Measurements from ENCODE around the gene RNGTT.

RNGTT gene

DNA sequence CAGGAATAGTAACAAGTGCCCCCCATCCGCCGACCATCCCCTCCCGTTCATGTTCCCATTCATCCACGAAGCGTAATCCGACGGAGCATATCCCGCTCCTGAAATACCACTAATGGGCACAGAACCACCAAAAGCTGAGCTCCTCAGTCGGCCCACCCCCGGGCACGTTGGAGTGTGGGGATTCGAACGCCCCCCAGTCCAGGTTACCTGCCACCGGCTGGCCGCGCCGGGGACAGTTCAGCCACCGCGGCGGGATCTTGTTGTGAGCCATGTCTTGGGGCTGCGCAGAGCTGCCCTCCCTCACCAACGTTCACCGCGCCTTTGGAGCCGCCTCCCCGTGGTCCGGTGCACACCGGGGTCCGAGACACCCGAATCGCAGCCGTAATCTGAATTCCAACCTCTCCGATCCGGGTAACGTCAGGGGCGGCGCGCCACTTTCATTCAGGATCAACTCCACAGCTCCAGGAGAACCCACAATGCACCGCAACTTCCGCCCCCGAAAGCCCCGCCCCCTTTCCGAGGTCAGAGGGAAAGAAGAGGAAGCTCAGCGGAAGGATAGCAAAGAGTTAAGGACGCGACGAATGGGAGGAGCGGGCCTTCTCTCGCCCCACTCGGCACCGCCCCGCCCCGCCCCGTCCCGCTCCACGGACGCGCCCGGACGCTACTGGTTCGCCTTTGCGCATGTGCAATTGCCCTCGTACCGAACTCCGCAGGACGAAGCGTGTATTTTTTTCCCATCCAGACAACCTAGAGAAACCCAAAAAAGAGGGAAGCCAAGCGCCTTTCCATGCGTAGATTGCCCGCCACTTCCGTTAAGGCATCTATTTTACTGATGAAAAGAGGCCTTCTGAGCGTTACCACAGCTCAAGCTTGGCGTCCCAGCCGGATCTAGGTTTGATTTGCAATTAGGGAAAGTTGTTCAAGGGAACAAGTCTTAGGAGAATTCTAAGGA lies at the start of gene RNGTT:
RNGTT (minus strand) TSS at position 480 of the 952 bp plus-strand sequence; CDS start at position 271, 209 bp downstream.
- in situ Hi-C loops (cut with HindIII; ENCODE audit: low sequenced_read_pairs) = no loop called here

DNA sequence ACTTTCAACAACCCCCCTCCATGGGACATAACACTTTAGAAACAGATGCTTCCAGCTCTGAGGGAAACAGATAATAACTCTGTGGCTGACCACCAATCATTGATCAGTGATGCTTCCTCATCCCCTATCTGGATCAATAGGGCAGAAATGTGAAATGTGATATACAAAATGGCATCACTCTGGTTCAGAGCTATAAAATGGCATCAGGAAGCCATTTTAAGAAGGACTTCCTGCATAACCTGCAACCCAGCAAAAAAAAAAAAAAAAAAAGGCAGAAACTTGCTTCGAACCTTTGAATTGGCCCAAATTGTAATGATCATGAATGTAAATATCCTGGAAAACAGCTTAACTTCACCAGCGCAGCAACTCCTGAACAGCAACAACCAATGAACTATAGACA lies 48.0 kb upstream of the RNGTT start:
- in situ Hi-C loops (cut with HindIII; ENCODE audit: low sequenced_read_pairs) = no loop called here

DNA sequence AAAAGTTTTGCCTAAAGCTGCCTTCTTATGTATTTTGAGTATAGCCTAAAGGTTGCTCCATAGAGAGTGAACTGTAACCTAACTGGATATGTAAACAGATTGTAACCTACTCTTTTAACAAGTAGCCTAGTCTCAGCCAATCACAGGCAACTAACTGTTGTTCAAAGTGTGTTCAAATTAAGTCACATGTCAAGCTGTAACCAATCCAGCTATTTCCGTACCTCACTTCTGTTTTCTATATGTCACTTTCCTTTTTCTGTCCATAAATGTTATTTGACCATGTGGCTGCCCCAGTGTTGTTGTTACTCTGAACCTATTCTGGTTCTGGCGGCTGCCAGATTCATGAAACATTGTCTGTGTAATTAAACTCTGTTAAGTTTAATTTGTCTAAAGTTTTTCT lies 47.4 kb upstream of the RNGTT start:
- in situ Hi-C loops (cut with HindIII; ENCODE audit: low sequenced_read_pairs) = no loop called here

DNA sequence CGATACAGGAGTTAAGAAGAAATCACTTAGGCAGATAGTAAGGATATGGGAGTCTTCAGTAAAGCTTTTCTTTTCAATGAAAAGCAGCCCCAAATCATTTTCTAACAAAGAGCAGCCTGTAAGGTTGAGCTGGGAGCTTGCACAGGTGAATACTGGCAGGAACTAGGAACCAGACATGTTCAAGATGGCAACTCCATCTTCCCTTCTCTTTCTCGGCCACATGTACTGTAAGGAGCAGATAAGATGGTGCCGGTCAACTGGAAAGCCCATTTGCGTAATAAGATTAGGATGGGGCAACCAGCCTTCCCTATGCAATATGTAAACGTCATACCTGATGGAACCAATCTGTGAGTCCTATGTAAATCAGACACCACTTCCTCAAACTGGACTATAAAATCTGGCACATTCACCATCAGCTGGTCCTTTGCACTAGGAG lies 46.2 kb upstream of the RNGTT start:
- in situ Hi-C loops (cut with HindIII; ENCODE audit: low sequenced_read_pairs) = no loop called here

DNA sequence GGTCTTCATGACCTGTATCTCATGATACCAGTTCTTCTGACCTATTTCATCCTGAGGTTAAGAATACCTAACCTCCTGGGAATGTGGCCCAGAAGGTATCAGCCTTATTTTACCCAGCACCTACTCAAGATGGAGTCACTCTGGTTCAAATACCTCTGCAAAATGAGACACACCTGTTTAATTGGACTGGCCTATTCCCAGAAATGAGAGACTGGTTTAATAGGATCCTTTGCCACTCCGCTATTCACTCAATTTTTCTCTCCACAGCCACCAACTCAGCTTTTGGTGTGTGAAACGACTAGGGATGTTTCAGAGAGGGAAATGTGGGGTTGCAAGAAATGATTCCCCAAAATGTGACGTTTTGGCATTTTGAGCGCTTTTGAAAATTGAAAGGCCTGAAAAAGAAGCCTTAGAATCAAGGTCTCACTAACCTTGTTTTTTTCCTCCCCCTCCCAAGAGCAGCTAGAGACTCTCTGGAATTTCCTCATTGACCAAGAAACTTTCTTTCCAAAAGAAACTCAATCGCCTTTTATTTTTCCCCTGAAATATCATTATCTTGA lies 45.5 kb upstream of the RNGTT start:
- in situ Hi-C loops (cut with HindIII; ENCODE audit: low sequenced_read_pairs) = no loop called here

DNA sequence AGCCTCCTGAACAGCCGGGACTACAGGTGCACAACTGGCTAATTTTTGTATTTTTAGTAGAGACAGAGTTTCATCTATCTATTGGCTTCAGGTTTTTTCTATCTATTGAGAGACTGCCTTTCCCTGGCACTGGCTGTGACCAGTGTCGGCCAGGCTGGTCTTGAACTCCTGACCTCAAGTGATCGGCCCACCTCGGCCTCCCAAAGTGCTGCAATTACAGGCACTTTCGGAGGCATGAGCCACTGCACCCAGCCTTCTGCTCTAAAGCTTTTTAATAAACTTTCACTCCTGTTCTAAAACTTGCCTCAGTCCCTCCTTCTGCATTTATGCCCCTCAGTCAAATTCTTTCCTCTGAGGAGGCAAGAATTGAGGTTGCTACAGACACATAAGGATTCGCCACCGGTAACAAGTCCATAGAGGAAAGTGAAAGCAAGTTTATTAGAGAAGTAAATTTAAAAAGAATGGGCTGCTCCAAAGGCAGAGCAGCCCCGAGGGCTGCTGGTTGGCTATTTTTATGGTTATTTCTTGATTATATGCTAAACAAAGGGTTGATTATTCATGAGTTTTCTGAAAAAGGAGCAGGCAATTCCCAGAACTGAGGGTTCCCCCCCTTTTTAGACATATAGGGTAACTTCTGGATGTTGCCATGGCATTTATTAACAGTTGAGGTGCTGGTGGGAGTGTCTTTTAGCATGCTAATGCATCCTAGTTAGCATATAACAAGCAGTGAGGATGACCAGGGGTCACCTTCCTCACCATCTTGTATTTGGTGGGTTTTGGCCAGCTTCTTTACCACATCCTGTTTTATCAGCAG lies 44.8 kb upstream of the RNGTT start:
- in situ Hi-C loops (cut with HindIII; ENCODE audit: low sequenced_read_pairs) = no loop called here

DNA sequence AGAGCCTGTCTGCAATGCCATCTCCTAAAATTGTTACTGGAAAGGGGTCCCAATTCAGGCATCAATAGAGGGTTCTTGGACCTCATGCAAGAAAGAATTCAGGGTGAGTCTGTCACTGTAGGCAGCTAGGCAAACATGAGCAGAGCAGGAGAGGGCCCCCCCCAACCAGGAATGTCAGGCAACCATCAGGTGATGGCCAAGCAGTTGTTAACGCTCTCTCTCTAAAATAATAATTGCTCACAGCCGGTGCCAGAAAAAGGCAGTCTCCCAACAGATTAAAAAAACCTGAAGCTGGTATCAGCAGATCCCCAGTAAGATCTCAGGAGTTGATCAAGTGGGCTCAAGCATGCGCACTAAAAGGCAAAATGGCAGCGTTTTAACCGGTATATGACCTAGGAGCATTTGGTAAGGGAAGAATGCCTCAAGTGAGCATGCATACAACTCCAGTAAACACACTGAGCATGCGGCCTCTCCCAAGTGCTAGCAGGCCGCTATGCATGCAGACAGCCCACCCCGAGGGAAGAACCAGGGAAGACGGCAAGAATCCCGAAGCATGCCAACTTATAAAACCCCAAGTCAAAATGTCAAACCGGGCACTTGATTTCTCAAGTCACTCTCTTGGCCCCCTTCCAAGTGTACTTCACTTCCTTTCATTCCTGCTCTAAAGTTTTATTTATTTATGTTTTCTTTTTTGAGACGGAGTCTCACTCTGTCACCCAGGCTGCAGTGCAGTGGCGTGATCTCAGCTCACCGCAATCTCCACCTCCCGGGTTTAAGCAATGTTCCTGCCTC lies 44.0 kb upstream of the RNGTT start:
- in situ Hi-C loops (cut with HindIII; ENCODE audit: low sequenced_read_pairs) = no loop called here

DNA sequence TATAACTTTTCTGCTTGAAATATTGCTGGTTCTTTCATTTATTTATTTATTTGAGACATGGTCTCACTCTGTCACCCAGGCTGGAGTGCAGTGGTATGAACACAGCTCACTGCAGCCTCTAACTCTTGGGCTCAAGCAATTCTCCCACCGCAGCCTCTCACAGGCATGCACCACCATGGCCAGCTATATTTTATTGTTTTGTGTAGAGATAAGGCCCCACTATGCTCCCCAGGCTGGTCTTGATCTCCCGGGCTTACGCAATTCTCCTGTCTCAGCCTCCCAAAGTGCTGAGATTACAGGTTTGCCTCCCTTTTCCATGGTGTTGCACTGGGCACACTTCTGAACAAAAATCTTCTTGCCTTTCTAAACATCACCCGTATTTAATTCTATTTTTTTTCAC lies 39.1 kb upstream of the RNGTT start:
- in situ Hi-C loops (cut with HindIII; ENCODE audit: low sequenced_read_pairs) = no loop called here

DNA sequence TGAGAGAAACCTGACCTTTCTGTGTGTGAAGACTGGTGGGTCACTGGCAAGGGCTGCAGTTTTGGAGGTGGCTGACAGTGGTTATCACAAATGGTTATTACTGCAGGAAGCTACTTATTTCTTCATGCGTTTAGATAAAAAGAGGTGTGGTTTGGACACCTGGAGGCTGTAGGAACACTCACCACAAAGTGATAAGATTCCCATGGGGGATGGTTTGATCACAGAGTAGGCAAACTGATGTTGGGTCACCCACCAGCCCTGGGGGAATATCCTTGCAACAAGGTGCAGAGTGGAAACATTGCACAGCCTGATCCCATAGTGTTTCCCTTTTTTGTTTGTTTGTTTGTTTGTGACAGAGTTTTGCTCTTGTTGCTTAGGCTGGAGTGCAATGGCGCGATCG lies 33.9 kb upstream of the RNGTT start:
- in situ Hi-C loops (cut with HindIII; ENCODE audit: low sequenced_read_pairs) = loop anchor here (25.0 kb wide), 1 partner anchor 240 kb away; no protein-coding TSS in a partner anchor

DNA sequence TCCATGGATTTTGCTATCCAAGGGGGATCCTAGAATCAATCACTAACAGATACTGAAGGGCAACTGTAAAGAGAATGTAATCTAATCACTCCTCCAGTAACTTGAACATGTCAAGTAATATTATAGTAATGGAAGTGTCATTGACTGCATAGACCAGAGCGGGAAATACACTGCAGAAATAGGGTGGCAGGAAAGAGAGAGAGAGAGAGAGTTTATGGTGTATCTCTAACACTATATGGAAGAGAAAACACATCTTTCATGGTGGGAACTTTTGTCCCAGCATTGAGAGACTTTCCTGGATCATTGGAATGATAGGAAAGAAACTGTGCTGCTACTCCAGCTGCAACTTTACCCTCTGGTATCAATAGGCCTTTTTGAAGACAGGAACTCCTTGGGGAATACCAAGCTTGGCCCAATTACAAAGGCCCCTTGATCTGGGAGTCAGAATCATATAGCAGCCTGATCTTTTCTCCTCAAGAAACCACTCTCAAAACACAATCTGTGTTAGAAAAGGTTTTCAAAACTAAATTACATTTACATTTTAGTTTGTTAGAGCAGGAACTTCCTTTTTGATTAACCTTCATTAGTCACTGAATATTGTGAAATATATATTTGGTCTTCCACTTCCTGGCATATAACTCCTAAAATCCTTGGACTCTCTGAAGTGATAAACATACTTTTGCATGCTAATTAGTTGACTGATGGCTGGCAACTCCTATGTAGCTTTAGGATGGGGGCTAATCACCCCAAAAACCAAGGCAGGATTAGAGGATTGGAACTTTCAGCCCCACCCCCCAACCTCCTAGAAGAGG lies 29.5 kb upstream of the RNGTT start:
- in situ Hi-C loops (cut with HindIII; ENCODE audit: low sequenced_read_pairs) = loop anchor here (25.0 kb wide), 1 partner anchor 244 kb away; no protein-coding TSS in a partner anchor

DNA sequence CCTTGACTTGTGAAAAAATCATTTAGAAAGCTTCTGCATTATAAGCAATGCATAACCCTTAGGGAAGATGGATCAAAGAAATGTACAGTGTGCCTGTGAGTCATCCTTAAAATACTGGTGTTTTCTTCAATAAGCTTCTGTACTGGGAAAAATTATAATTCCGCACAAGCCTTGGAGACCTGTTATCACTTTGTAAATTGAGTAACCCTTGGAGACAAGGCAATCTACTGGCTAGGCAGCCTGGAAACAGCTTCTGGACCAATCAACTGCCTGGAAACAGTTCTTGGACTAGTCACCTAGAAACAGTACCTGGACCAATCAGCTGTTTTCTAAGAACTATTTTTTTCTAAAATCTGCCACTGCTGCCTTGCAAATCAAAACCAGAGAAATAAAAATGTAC lies 25.8 kb upstream of the RNGTT start:
- in situ Hi-C loops (cut with HindIII; ENCODE audit: low sequenced_read_pairs) = loop anchor here (25.0 kb wide), 1 partner anchor 248 kb away; no protein-coding TSS in a partner anchor

DNA sequence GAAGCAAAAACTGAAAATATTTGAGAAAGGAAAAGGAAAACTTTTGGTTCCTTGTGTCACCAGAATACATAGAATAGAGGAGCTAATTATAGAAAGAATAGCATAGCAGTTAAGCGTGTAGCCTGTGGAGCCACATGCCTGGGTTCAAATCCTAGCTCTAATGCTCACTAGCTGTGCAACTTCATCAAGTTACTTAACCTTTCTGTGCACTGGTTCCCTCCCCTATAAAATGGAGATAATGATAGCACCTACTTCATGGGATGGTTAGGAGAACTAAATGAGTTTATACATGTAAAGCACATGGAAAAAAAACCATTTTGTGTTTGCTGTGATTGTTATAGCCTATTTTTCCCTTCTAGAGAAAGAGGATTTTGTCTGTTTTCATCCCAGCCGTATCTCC lies 24.5 kb upstream of the RNGTT start:
- in situ Hi-C loops (cut with HindIII; ENCODE audit: low sequenced_read_pairs) = loop anchor here (25.0 kb wide), 1 partner anchor 249 kb away; no protein-coding TSS in a partner anchor

DNA sequence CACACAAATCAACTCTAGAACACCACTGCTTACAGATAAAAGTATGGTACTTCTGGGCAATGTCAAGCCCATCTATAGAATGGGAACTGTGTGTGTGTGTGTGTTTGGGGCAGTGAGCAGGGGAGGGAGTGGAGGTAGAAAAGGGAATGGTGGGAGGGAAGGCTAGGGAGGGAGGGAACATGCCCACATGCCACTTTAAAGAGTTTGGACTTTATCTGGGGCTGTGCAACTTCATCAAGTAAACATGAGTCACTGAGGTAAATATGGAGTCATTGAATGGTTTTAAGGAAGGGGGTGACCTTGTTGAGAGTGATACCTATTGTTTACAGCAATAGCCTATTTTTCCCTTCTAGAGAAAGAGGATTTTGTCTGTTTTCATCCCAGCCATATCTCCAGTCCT lies 22.5 kb upstream of the RNGTT start:
- in situ Hi-C loops (cut with HindIII; ENCODE audit: low sequenced_read_pairs) = loop anchor here (25.0 kb wide), 1 partner anchor 251 kb away; no protein-coding TSS in a partner anchor

DNA sequence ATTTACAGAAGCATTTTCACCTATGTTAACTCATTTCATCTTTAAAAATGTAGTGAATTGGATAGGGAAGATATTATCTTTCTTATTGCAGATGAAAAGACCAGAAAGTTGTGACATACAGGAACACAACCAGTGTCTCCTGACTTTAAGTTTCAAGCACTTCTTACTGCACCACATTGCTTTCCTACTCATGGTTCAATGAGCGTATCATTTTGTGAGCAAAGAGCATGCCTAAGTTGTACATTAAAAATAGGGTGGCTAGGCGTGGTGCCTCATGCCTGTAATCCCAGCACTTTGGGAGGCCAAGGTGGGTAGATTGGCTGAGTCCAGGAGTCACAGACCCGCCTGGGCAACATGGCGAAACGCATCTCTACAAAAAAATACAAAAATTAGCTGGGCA lies 21.2 kb upstream of the RNGTT start:
- in situ Hi-C loops (cut with HindIII; ENCODE audit: low sequenced_read_pairs) = loop anchor here (25.0 kb wide), 1 partner anchor 253 kb away; no protein-coding TSS in a partner anchor

DNA sequence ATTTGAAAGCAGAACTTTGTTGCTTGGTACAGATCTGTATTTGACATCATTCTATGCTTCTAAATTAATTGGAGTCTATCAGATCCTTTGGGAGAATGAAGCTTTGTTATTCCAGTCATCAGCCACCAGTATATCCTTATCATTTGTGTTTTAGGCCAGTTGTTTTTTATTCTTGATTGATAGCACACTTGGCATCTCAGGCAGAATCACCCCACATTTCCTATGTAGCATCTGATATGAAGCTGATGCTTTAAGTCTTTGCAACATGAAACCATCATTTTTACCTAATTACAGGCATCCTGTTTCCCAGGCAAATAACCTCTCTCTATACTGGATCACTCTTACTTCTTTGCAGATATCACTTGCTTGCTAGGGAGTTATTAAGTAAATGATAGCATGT lies 20.7 kb upstream of the RNGTT start:
- in situ Hi-C loops (cut with HindIII; ENCODE audit: low sequenced_read_pairs) = loop anchor here (25.0 kb wide), 1 partner anchor 253 kb away; no protein-coding TSS in a partner anchor

DNA sequence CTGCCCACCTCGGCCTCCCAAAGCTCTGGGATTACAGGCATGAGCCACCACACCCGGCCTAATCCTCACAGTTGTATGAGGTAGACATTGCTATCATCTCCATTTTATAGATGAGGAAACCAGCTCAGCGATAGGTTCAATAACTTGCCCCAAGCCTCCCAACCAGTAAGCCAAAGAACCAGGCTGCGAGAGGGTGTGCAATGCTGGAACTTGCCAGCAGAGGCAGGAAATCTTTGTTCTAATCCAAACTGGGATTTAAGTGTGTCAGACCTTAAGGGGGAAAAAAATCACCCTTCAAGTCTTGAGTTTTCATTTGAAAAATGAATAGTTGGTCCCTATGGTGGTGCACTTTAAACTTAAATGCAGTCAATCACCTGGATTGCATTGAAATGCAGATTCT lies 20.1 kb upstream of the RNGTT start:
- in situ Hi-C loops (cut with HindIII; ENCODE audit: low sequenced_read_pairs) = loop anchor here (25.0 kb wide), 1 partner anchor 254 kb away; no protein-coding TSS in a partner anchor

DNA sequence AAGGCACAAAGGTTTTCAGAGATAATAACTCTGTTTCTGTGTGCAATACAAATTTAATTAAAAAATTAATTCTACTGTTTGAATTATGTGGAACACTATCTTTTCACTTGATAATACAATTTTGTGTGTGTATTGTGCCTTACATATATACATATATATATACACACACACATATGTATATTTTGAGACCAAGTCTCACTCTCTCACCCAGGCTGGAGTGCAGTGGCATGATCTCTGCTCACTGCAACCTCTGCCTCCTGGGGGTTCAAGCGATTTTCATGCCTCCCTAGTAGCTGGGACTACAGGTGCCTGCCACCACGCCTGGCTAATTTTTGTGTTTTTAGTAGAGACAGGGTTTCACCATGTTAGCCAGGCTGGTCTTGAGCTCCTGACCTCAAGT lies 19.7 kb upstream of the RNGTT start:
- in situ Hi-C loops (cut with HindIII; ENCODE audit: low sequenced_read_pairs) = loop anchor here (25.0 kb wide), 1 partner anchor 254 kb away; no protein-coding TSS in a partner anchor

DNA sequence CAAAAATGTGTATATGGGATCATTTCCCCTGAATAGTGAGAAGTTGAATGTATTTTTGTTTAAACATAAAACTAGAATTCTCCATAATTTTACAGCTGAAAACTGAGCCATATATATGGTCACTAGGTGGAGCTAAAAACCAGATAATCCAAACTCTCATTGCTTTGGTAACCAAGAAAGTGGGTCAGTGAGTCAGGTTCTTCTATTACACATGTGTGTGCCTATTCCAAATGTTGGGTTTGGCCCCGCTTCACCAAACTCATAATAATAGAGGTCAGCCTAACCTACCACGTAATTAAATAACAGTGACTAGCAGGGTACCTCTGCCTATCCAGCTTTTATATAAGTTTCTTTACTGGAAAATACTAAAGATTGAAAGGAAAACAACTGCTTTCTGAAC lies 19.3 kb upstream of the RNGTT start:
- in situ Hi-C loops (cut with HindIII; ENCODE audit: low sequenced_read_pairs) = loop anchor here (25.0 kb wide), 1 partner anchor 255 kb away; no protein-coding TSS in a partner anchor

DNA sequence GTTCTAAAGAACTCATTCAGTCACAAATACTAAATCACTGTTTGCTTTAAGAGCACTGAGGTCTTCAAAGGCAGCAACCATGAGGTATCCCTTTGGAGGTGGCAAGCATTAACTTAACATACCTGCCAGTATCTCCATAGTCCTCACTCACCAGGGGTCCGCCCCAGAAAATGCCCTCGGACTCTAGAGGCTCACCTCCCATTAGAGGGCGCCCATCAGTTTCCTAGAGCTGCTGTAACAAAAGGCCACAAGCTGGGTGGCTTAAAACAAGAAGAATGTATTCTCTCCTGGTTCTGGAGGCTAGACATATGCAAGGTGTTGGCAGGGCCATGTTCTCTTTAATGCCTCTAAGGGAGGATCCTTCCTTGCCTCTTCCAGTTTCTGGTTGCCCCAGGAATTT lies 12.0 kb upstream of the RNGTT start:
- in situ Hi-C loops (cut with HindIII; ENCODE audit: low sequenced_read_pairs) = loop anchor here (25.0 kb wide), 1 partner anchor 262 kb away; no protein-coding TSS in a partner anchor

All from endothelial cell of hepatic sinusoid (primary cell).